ENCODE data around the gene AGBL1. TPM values are rescaled to one million over a fixed set of nuclear protein-coding genes. Genes with fewer than 3 reads are reported as not detected.

The AGBL1 gene
- total and polyA plus RNA-seq, 2 experiments from 2014 or later, result 0.03 TPM; not detected in 1

GRCh38 chr15:86929461-86929860 is 849.8 kb downstream of the AGBL1 start:
- Mint-ChIP-seq H3K27me3 (ENCODE audit: insufficient read depth, low read depth, poor library complexity) (peaks cover 1% of the 10 kb centered on the region), H3K4me1 (no peaks in the 10 kb centered on the region), H3K9me3 (no peaks in the 10 kb centered on the region), H3K27ac (no peak overlapping the region), H3K36me3 (ENCODE audit: low read depth) (no peaks in the 10 kb centered on the region), H3K4me3 (no peak overlapping the region)
- no peaks in the 10 kb centered on the region for H3F3A ChIP-seq (replicated peaks; ENCODE audit: low read depth)
- H3K27me3 ChIP-seq (ENCODE audit: insufficient read depth), result no peaks in the 10 kb centered on the region
- TF ChIP-seq REST (IDR thresholded peaks at IDR 0.05; ENCODE audit: unreplicated experiment), result no peak
- TF ChIP-seq STAT1 (IDR thresholded peaks at IDR 0.05; ENCODE audit: unreplicated experiment), result no peak
- TF ChIP-seq CREB1 (CRISPR knock-in tag; IDR thresholded peaks at IDR 0.05; ENCODE audit: low read depth), result no peak
- TF ChIP-seq ZNF331 (CRISPR knock-in tag; IDR thresholded peaks at IDR 0.05; ENCODE audit: low read depth), result no peak
- TF ChIP-seq NANOG (IDR thresholded peaks at IDR 0.05; ENCODE audit: borderline replicate concordance), result no peak
- no peak for TF ChIP-seq EZH2 (IDR thresholded peaks at IDR 0.05; ENCODE audit: low read depth, unreplicated experiment)
- TF ChIP-seq ZNF114 (CRISPR knock-in tag; IDR thresholded peaks at IDR 0.05), result no peak
- no peak for TF ChIP-seq JUNB (IDR thresholded peaks at IDR 0.05; ENCODE audit: unreplicated experiment)
- no peak for TF ChIP-seq CTCF (conservative IDR thresholded peaks at IDR 0.05; ENCODE audit: low read depth in 2 of 2)
- TF ChIP-seq ZNF462 (CRISPR knock-in tag; IDR thresholded peaks at IDR 0.05), result no peak
- no peak for TF ChIP-seq ETS1 (IDR thresholded peaks at IDR 0.05)
- no peak for TF ChIP-seq POLR2AphosphoS5 (IDR thresholded peaks at IDR 0.05; ENCODE audit: low read depth)
- TF ChIP-seq EZH2phosphoT487 (IDR thresholded peaks at IDR 0.05; ENCODE audit: unreplicated experiment), result no peak
- no peak for DNase-seq (ENCODE audit: low spot score)
- H3K4me1 ChIP-seq (ENCODE audit: insufficient read depth), result no peaks in the 10 kb centered on the region
- no peaks in the 10 kb centered on the region for H4K20me1 ChIP-seq (replicated peaks; ENCODE audit: insufficient read depth)
- peaks cover 2% of the 10 kb centered on the region; the same call in 1 of the 2 replicates for H3K9me2 ChIP-seq (ENCODE audit: insufficient read depth)
- no peak for ATAC-seq
- no peak overlapping the region for H3K4me2 ChIP-seq
- H3K79me2 ChIP-seq (replicated peaks; ENCODE audit: insufficient read depth), result no peaks in the 10 kb centered on the region
- no peak overlapping the region for H3K27ac ChIP-seq (ENCODE audit: low read depth)
- H3K36me3 ChIP-seq (ENCODE audit: insufficient read depth), result no peaks in the 10 kb centered on the region
- H3K4me3 ChIP-seq, result no peak overlapping the region
- H2AFZ ChIP-seq, result no peak overlapping the region

Data from GM23338 (cell line).